GM12892 (cell line): Measurements from ENCODE around the gene PET117.

Experiments
- POLR2A ChIP-seq: IDR thresholded peaks from 2 replicates; pipeline ENCODE4 v1.6.1; 2011; ENCODE audit warnings: low read depth, low read length, control low read depth
- POLR2AphosphoS5 ChIP-seq: IDR thresholded peaks from 2 replicates; pipeline ENCODE4 v1.6.1; 2011; ENCODE audit warnings: low read depth, low read length, control low read depth

DNA sequence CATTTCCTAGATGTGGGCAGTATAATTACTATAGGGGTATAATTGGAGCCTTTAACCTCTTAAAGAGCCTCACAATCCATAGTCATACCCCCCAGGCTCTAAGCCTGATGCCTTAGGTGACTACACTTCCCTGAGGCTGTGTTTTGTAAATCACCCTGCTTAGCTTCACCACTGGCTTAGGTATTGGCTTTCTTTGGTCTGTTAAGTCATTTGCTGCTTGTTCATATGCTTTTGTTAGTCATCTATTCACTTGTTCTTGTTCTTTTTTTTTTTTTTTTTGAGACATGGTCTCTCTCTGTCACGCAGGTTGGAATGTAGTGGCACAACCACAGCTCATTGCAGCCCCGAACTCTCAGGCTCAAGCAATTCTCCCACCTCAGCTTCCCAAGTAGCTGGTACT lies 26.7 kb downstream of the PET117 start:
- no peak for TF ChIP-seq POLR2A
- no peak for TF ChIP-seq POLR2AphosphoS5
